ENCODE measurements around the gene HEMK1.

HEMK1 gene

GRCh38 chr3:50611464-50612233 lies 42.3 kb downstream of the HEMK1 start, which contains the start of gene CISH:
TSS of gene CISH (minus strand) at chr3:50611774. CDS start at chr3:50611650, 124 bp downstream.
- peaks cover 21 to 80% (median 78%) of the 10 kb centered on the region in 4 experiments for H3K4me1 ChIP-seq (ENCODE audit: control extremely low read depth in 1 of 4, control insufficient read depth in 4 of 4, insufficient read depth in 4 of 4, low read length in 3 of 4)
- ChIA-PET CTCF (interaction anchor here (0.7 to 40.1 kb wide), 14 partner anchors 12 to 796 kb away, joined by 3 to 799 read pairs (median 5); partner anchors contain the start of genes C3orf18 and HEMK1), POLR2A (interaction anchor here (0.6 to 4.6 kb wide), 7 partner anchors 11 to 773 kb away, joined by 3 to 42 read pairs (median 5); partner anchors contain the start of genes HEMK1 and MANF)
- WGBS (ENCODE audit: insufficient coverage), result 0% methylated on average over 52 of the region's 75 CpGs
- peak; percentile 89 to 96 (median 95) for DNase-seq
- H3K36me3 ChIP-seq (ENCODE audit: control insufficient read depth in 4 of 4, insufficient read depth in 4 of 4, low read length in 3 of 4), result peaks cover 0 to 43% (median 22%) of the 10 kb centered on the region in 4 experiments
- peak within 1 kb of the TSS; percentile 70 to 92 (median 78) for H3K4me3 ChIP-seq (ENCODE audit: control insufficient read depth in 1 of 7, extremely low read depth in 1 of 7, insufficient read depth in 4 of 7, low read depth in 2 of 7, low read length in 6 of 7)
- no peaks in the 10 kb centered on the region for H3K27me3 ChIP-seq (replicated peaks in 2 of 5; ENCODE audit: control insufficient read depth in 4 of 5, insufficient read depth in 5 of 5, low read length in 4 of 5)
- H3K27ac ChIP-seq (ENCODE audit: insufficient read depth in 1 of 2, low read depth in 1 of 2, low read length in 2 of 2, poor library complexity in 1 of 2, severe bottlenecking in 2 of 2), result peak within 1 kb of the TSS; percentile 61 to 92
- H3K9me3 ChIP-seq (ENCODE audit: control extremely low read depth in 1 of 5, control insufficient read depth in 4 of 5, insufficient read depth in 2 of 5, low read depth in 1 of 5, low read length in 4 of 5), result no peaks in the 10 kb centered on the region

- Histone ChIP-seq H3K27ac (ENCODE audit: insufficient read depth in 1 of 2, low read depth in 1 of 2, low read length in 2 of 2, poor library complexity in 1 of 2, severe bottlenecking in 2 of 2) (peak overlapping the region in 1 of 2 experiments; percentile 92), H3K36me3 (ENCODE audit: control insufficient read depth in 4 of 4, insufficient read depth in 4 of 4, low read length in 3 of 4) (peaks cover 0 to 36% (median 16%) of the 10 kb centered on the region in 4 experiments), H3K4me1 (ENCODE audit: control extremely low read depth in 1 of 4, control insufficient read depth in 4 of 4, insufficient read depth in 4 of 4, low read length in 3 of 4) (peaks cover 20 to 74% (median 72%) of the 10 kb centered on the region in 4 experiments), H3K27me3 (replicated peaks in 2 of 5; ENCODE audit: control insufficient read depth in 4 of 5, insufficient read depth in 5 of 5, low read length in 4 of 5) (no peaks in the 10 kb centered on the region), H3K4me3 (ENCODE audit: control insufficient read depth in 1 of 7, extremely low read depth in 1 of 7, insufficient read depth in 4 of 7, low read depth in 2 of 7, low read length in 6 of 7) (peak overlapping the region; percentile 46 to 92 (median 78)), H3K9me3 (ENCODE audit: control extremely low read depth in 1 of 5, control insufficient read depth in 4 of 5, insufficient read depth in 2 of 5, low read depth in 1 of 5, low read length in 4 of 5) (no peaks in the 10 kb centered on the region)
- ChIA-PET CTCF (interaction anchor here (0.7 to 40.1 kb wide), 20 partner anchors 13 to 830 kb away, joined by 3 to 799 read pairs (median 4); partner anchors contain the start of genes C3orf18 and HEMK1), POLR2A (interaction anchor here (0.6 to 4.6 kb wide), 8 partner anchors 12 to 1277 kb away, joined by 3 to 42 read pairs (median 5); partner anchors contain the start of genes HEMK1 and MANF)
- WGBS (ENCODE audit: insufficient coverage), result 10% methylated on average over 23 of the region's 29 CpGs
- peak in 2 of 3 donors; percentile 29 to 48 for DNase-seq
Observed at GRCh38 chr3:50612234-50612882, 43.0 kb downstream of the HEMK1 start.

DNA sequence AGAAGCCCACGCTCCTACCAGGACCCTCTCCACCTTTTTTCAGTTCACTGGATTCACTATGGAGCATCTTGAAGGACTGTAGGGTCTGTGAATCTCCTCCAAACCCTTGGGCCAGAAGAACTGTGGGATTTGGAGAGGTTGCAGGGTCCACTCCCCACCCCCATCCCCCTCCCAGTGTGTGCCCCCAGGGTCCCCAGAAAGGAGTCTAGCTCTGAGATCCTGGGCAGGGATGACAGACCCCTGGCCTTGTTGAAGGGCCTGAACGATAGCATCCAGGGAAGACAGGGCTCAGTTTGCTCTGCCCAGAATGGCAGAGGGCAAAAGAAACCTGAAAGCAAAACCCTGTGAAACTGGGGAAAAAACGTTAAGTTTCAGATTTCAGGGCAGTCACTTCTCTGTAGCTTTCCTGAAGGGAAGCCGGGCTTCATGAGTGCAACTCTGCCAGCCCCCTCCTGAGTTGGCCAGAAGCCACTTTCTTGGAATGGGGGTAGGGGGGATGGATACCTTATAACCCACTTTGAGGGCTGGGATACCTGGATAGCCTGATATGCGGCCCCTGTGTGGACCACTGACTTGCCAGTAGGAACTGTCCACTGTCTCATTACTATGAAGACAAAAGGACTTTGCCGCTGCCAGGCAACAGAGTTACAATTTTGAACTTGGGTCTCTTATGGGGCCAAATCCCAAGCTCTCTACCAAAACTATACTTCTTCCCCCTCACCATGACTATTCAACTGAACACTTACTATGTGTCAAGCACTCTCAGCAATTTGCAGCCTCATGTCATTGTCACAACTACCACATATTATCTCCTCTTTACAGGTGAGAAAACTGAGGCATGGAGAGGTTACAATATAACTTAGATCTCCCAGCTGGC lies 43.9 kb downstream of the HEMK1 start:
- Histone ChIP-seq H3K36me3 (ENCODE audit: control insufficient read depth in 4 of 4, insufficient read depth in 4 of 4, low read length in 3 of 4) (peaks cover 0 to 28% (median 7%) of the 10 kb centered on the region in 4 experiments), H3K27ac (ENCODE audit: insufficient read depth in 1 of 2, low read depth in 1 of 2, low read length in 2 of 2, poor library complexity in 1 of 2, severe bottlenecking in 2 of 2) (peak overlapping the region in 1 of 2 experiments; percentile 92), H3K9me3 (ENCODE audit: control extremely low read depth in 1 of 5, control insufficient read depth in 4 of 5, insufficient read depth in 2 of 5, low read depth in 1 of 5, low read length in 4 of 5) (no peaks in the 10 kb centered on the region), H3K4me1 (ENCODE audit: control extremely low read depth in 1 of 4, control insufficient read depth in 4 of 4, insufficient read depth in 4 of 4, low read length in 3 of 4) (peaks cover 20 to 73% (median 70%) of the 10 kb centered on the region in 4 experiments), H3K4me3 (ENCODE audit: control insufficient read depth in 1 of 7, extremely low read depth in 1 of 7, insufficient read depth in 4 of 7, low read depth in 2 of 7, low read length in 6 of 7) (peak overlapping the region in 2 of 7 experiments; percentile 90 to 92), H3K27me3 (replicated peaks in 2 of 5; ENCODE audit: control insufficient read depth in 4 of 5, insufficient read depth in 5 of 5, low read length in 4 of 5) (no peaks in the 10 kb centered on the region)
- CTCF ChIA-PET, result interaction anchor here (0.5 to 40.1 kb wide), 20 partner anchors 14 to 829 kb away, joined by 3 to 799 read pairs (median 4); partner anchors contain the start of genes C3orf18 and HEMK1
- POLR2A ChIA-PET, result interaction anchor here (0.6 to 1.2 kb wide), 4 partner anchors 22 to 1276 kb away, joined by 3 to 5 read pairs (median 4); no protein-coding TSS in a partner anchor
- 54% methylated on average over 5 of the region's 6 CpGs for WGBS (ENCODE audit: insufficient coverage)
- no peak for DNase-seq

GRCh38 chr3:50615190-50615589 lies 45.9 kb downstream of the HEMK1 start:
- ChIA-PET CTCF (interaction anchor here (0.8 to 40.1 kb wide), 26 partner anchors 10 to 820 kb away, joined by 3 to 799 read pairs (median 9); partner anchors contain the start of genes C3orf18 and HEMK1), POLR2A (no interaction called here)
- no peaks in the 10 kb centered on the region for H3K27me3 ChIP-seq (replicated peaks in 2 of 5; ENCODE audit: control insufficient read depth in 4 of 5, insufficient read depth in 5 of 5, low read length in 4 of 5)
- no peak overlapping the region for H3K4me3 ChIP-seq (ENCODE audit: control insufficient read depth in 1 of 7, extremely low read depth in 1 of 7, insufficient read depth in 4 of 7, low read depth in 2 of 7, low read length in 6 of 7)
- no peak overlapping the region for H3K27ac ChIP-seq (ENCODE audit: insufficient read depth in 1 of 2, low read depth in 1 of 2, low read length in 2 of 2, poor library complexity in 1 of 2, severe bottlenecking in 2 of 2)
- H3K9me3 ChIP-seq (ENCODE audit: control extremely low read depth in 1 of 5, control insufficient read depth in 4 of 5, insufficient read depth in 2 of 5, low read depth in 1 of 5, low read length in 4 of 5), result no peaks in the 10 kb centered on the region
- H3K4me1 ChIP-seq (ENCODE audit: control extremely low read depth in 1 of 4, control insufficient read depth in 4 of 4, insufficient read depth in 4 of 4, low read length in 3 of 4), result peaks cover 18 to 72% (median 67%) of the 10 kb centered on the region in 4 experiments
- no peak for DNase-seq
- WGBS (ENCODE audit: insufficient coverage), result 100% methylated on average over 1 of the region's 1 CpG
- H3K36me3 ChIP-seq (ENCODE audit: control insufficient read depth in 4 of 4, insufficient read depth in 4 of 4, low read length in 3 of 4), result peaks cover 0 to 20% (median 0%) of the 10 kb centered on the region in 4 experiments

DNA sequence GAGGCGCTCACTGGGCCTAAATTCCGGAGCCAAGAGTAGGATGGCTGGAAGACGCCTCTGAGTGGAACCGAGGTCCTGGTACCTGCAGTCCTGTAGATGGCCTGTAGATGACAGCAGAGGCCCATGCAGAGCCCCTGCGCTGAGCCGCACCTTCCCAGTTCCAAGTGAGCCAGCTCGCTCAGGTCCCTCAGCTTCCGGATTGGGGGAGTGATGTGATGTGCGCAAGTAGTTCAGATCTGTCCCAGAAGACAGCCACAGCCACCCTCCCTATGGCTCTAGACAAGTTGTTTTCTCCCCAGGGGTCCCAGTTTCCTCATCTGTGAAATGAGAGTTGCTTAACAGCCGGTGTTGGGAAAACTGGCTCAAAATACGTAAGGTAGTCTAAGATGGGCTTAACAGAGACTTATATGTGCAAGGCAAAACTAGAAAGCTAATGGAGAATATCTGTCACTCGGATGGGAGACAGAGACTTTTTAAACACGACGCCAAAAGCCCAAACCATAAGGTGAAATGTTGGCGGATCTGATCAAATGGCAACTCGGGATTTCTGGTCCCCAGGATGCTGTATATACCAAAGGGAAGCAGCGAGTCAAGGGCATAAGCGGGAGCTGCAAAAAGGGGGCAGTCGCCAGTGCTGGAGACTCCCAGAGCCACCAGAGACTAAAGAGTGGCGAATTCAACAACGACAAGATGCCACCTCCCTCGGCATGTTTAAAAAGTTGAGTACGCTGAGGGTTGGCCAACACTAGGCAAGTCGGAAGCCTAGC lies 46.9 kb downstream of the HEMK1 start:
- peaks cover 19 to 72% (median 68%) of the 10 kb centered on the region in 4 experiments for H3K4me1 ChIP-seq (ENCODE audit: control extremely low read depth in 1 of 4, control insufficient read depth in 4 of 4, insufficient read depth in 4 of 4, low read length in 3 of 4)

More for the DNA sequence above, 46.9 kb downstream of the HEMK1 start:
- Histone ChIP-seq H3K9me3 (ENCODE audit: control extremely low read depth in 1 of 5, control insufficient read depth in 4 of 5, insufficient read depth in 2 of 5, low read depth in 1 of 5, low read length in 4 of 5) (no peaks in the 10 kb centered on the region), H3K27me3 (replicated peaks in 2 of 5; ENCODE audit: control insufficient read depth in 4 of 5, insufficient read depth in 5 of 5, low read length in 4 of 5) (no peaks in the 10 kb centered on the region), H3K36me3 (ENCODE audit: control insufficient read depth in 4 of 4, insufficient read depth in 4 of 4, low read length in 3 of 4) (peaks cover 0 to 20% (median 0%) of the 10 kb centered on the region in 4 experiments), H3K27ac (ENCODE audit: insufficient read depth in 1 of 2, low read depth in 1 of 2, low read length in 2 of 2, poor library complexity in 1 of 2, severe bottlenecking in 2 of 2) (peak overlapping the region; percentile 25 to 38), H3K4me3 (ENCODE audit: control insufficient read depth in 1 of 7, extremely low read depth in 1 of 7, insufficient read depth in 4 of 7, low read depth in 2 of 7, low read length in 6 of 7) (peak overlapping the region; percentile 50 to 83 (median 69))
- under 1% methylated on average over 23 of the region's 24 CpGs for WGBS (ENCODE audit: insufficient coverage)
- ChIA-PET CTCF (interaction anchor here (0.7 to 40.1 kb wide), 42 partner anchors 8 to 1001 kb away, joined by 3 to 799 read pairs (median 4); partner anchors contain the start of genes C3orf18 and HEMK1), POLR2A (interaction anchor here (1.4 to 2.2 kb wide), 3 partner anchors 36 to 769 kb away, joined by 5 to 10 read pairs (median 6); partner anchors contain the start of genes HEMK1 and MANF)
- peak; percentile 82 to 89 (median 87) for DNase-seq

Data from common myeloid progenitor, CD34-positive (primary cell).